Stimulated activated CD4-positive, alpha-beta T cell treated with anti-CD3 and anti-CD28 coated beads, Interleukin-12 subunit alpha, Interleukin-12 subunit beta, amount 100 ng/mL, for 48 hours (primary cell): ENCODE results near the gene TAF1C.
"Not testable (repeated sequence)": the region's sequence is repeated elsewhere in the genome, so short reads cannot be mapped to it uniquely, and the experiment has no call there.

Experiments used
- DNase-seq, 3 donors: peaks; one replicate each; pipeline ENCODE4 v3.0.0-alpha.2; 2020; ENCODE audit warnings: low read depth in 2 of 3, low spot score in 1 of 3

The TAF1C gene

GRCh38 chr16:84209989-84210388 is 23.1 kb upstream of the TAF1C start:
- DNase-seq: no peak

DNA sequence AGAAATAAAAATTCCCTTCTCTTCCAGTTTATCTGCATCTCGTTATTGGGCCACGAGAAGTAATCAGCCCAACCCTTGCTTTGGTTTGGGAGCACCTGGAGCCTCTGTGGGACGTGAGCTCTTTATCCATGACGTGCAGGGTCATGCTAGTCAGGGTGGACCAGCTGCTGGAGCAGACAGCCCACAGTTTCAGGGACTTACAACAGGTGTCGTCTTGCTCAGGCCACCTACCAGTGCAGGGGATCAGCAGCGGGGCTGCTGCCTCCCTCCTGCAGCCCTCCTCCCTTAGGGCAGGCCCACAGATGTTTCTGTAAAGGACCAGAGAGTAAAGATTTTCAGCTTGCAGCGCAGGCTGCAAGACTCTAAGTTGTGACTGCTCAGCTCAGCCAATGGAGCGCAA is 21.0 kb upstream of the TAF1C start:
- no peak for DNase-seq

DNA sequence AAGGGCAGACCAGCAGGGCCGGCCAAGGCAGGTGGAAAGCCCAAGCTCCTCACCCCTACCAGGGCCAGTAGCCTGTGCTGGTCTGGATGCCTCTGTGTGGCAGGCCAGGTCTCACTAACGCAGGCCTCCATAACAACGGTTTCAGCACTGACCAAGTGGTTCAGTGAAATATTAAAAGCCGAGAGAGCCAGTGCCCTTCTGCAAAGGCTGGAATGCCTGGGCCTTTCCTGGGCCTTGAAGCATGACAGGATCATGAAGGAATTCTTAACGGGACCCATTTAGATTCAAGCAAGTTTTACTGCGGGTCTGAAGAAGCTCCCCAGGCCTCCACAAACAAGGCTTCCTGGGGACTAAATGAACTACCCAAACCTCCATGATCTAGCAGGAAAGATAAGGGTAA is 20.4 kb upstream of the TAF1C start:
- no peak for DNase-seq

GRCh38 chr16:84205976-84206691 is 19.3 kb upstream of the TAF1C start:
- DNase-seq: no peak

- DNase-seq: not testable (repeated sequence)
Measured at GRCh38 chr16:84205123-84205522, 18.3 kb upstream of the TAF1C start.

DNA sequence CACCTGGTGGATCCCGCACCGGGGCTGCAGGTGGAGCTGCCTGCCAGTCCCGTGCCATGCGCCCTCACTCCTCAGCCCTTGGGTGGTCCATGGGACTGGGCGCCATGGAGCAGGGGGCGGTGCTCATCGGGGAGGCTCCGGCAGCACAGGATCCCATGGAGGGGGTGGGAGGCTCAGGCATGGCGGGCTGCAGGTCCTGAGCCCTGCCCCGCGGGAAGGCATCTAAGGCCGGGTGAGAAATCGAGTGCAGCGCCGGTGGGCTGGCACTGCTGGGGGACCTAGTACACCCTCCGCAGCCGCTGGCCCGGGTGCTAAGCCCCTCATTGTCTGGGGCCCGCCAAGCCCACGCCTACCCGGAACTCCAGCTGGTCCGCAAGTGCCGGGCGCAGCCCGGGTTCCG is 17.7 kb upstream of the TAF1C start:
- not testable (repeated sequence) for DNase-seq

DNA sequence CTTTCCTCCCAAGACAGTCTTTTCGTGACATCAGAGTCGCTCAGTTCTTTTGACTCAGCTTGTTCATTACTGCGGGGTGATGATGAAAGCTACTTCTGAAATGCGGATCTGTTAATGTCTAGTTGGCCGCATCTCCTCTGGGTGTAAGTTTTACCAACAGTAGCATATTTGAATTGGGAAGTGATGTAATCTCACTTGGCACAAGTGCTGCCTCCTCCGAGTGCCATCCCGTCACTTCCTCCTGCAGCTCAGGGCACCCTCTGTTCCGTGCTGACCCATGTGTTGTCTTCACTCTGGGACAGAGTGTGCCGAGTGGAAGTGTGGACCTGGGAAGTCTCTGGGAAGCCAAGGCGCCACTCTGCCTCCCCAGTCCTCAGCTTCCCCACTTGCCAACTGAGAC is 13.0 kb upstream of the TAF1C start:
- DNase-seq: no peak

DNA sequence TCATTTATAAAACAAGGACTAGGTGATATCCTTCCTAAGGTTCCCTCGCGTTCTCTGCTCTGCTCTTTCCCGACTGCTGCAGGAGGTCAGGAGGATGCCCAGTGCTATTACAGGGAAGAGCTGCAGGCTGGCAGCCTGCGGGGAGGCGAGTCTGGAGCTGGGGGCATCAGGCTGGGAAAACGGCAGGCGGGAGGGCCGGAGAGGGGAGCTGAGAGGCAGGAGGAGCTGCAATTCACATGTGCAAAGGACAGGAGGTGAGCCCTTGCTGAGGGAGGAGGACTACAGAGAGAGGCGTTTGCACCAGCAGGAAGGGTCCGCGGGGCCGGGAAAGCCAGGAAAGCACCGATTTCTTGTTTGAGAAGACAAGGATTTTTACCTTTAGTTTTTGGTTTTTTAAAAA is 12.2 kb upstream of the TAF1C start:
- no peak for DNase-seq

DNA sequence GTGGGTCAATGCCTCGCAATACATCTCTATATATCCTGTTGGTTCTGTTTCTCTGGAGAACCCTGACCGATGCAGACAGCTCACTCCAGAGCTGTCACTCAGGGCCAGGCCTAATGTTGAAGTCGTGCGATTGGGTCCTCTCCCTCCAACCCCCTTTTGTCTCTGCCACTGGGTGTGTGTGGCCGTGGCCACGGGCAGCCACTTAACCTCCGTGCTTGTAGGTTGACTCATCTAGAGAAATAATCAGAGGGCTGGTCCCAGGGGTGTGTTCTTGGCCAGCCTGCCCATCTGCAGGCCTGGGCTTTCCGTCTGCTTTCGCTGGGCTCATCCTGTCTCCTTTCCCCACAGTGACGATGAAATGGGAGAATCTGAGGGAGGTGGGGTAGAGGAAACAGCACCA is 11.5 kb upstream of the TAF1C start:
- no peak for DNase-seq

GRCh38 chr16:84197466-84198128 is 10.7 kb upstream of the TAF1C start:
- DNase-seq: no peak

- no peak for DNase-seq
Measured at GRCh38 chr16:84196727-84197394, 10.0 kb upstream of the TAF1C start.

DNA sequence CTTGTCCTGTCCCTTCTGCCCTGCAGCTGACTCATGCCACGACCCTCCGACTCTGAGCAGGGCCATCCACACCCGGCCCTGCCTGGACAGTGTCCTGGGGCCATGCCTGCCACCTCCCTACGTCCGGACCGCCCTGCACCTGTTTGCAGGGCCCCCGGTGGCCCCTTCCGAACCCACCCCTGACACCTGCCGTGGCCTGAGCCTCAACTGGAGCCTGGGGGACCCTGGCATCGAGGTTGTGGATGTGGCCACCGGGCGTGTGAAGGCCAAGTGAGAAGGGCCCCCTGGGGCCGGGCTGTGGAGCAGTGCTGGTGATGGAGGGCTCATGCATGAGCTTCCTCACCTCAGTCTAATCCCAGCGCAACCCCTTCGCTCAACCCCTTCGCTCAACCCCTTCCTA is 9.2 kb upstream of the TAF1C start:
- DNase-seq: no peak

DNA sequence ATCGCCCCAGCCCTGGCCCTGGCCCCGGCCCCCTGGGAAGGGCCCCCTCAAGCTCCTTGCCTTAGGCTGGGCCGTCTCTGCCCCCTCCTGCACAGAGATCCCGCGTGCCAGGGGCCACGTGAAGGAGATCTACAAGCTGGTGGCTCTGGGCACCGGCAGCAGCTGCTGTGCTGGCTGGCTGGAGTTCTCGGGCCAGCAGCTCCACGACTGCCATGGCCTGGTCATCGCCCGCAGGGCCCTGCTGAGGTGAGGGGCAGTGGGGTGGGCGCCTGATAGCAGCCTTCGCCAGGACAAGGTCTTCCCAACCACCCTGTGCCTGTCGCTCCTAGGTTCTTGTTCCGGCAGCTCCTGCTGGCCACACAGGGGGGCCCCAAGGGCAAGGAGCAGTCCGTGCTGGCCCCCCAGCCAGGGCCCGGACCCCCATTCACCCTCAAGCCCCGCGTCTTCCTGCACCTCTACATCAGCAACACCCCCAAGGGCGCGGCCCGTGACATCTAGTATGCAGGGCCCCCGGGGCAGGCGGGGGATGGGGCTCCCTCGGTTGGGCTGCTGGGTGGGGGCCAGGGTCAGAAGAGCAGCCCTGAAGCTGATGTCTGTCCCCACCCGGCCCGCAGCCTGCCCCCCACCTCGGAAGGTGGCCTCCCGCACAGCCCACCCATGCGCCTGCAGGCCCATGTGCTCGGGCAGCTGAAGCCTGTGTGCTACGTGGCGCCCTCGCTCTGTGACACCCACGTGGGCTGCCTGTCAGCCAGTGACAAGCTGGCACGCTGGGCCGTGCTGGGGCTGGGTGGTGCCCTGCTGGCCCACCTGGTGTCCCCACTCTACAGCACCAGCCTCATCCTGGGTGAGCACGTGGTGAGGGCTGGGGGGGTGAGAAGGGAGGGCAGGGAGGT is 8.6 kb upstream of the TAF1C start:
- DNase-seq: no peak

DNA sequence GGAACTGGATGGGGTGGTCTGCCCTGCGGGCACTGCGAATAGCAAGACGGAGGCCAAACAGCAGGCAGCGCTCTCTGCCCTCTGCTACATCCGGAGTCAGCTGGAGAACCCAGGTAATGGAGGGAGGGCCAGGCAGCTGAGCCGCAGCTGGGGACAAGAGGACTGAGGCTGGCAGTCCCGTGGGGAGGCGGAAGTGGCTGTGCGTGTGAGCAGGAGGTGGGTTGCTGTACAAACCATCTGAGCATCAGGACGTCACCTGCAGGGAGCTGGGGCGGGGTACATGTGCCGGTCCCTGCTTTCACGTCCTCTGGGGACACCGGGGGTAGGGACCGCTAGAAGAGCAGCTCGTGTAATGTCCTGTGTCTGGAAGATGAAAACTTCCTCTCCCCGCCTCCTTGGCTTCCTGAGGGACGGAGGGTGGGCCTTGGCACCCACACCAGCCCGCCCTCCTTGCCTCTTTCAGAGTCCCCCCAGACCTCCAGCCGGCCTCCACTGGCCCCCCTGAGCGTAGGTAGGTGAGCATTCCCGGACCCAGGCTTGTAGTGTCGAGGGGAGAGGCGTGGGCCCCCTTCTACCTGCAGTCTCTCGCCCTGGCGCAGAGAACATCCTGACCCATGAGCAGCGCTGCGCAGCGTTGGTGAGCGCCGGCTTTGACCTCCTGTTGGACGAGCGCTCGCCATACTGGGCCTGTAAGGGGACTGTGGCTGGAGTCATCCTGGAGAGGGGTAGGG is 7.8 kb upstream of the TAF1C start:
- DNase-seq: no peak

DNA sequence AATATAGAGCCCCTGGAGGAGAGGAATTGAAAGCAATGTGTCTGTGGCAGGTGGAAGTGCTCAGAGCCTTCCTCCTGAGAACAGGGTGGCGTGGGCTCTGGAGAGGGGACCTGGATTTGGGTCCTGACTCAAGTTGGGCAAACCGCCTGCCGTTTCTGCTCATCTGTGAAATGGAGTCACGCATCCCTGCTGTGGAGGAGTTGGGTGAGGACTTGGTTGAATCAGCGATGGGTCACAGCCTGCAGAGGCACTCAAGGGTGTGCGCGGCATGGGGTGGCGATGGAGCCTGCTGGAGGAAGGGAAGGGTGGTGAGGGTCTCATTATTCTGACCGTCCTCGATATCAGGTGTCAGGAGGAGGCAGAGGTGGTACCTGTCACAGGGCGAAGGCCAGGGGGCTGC is 7.2 kb upstream of the TAF1C start:
- no peak for DNase-seq

DNA sequence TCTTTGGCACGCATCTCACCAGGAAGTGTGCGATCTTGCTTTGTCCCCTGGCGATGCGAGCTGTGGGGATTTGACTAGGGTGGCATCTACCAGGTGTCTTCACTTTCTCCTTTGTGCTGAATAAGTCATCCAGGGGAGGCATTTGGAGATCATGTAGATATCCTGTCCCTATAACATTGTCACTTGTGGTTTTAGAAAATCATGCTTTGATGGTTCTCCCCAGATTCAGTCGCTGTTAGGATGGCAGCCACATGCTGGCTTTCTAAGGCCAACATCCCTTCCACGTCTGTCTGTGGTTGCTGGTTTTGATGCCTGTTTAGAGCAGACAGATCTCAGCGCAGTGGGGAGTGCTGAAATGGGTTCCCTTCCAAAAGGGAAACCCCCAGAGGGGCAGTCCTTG is 6.6 kb upstream of the TAF1C start:
- DNase-seq: no peak

GRCh38 chr16:84191466-84191865 is 4.6 kb upstream of the TAF1C start:
- no peak for DNase-seq

GRCh38 chr16:84190731-84191388 is 4.0 kb upstream of the TAF1C start, which contains the start of gene ADAD2:
ADAD2 (plus strand) TSS chr16:84191157; CDS start chr16:84191231, 74 bp downstream.
- no peak for DNase-seq

DNA sequence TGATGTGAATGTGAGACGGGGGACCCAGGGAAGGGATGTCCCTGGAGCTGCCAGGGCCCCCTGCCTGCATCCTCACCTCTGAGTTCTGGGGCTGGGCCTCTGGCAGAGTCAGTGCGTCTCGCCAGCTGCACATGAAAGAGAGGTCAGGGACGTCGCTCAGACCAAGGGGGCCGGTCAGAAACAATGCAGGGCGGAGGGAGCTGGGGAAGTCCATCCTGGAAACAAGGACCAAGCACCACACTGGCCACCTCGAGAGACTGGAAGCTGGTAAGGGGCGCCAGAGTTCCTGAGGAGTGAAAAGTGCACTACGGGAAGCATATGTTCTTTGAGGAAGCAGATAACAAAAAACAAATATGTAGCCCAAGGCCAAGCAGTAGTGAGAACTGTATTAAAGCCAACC is 2.1 kb downstream of the TAF1C start:
- DNase-seq: no peak

- no peak for DNase-seq
Measured at GRCh38 chr16:84183911-84184591, 2.8 kb downstream of the TAF1C start.
